ENCODE data around the gene SLX4IP.

SLX4IP gene

GRCh38 chr20:10524034-10524476 lies 89.0 kb downstream of the SLX4IP start:
- no peak for DNase-seq

DNA sequence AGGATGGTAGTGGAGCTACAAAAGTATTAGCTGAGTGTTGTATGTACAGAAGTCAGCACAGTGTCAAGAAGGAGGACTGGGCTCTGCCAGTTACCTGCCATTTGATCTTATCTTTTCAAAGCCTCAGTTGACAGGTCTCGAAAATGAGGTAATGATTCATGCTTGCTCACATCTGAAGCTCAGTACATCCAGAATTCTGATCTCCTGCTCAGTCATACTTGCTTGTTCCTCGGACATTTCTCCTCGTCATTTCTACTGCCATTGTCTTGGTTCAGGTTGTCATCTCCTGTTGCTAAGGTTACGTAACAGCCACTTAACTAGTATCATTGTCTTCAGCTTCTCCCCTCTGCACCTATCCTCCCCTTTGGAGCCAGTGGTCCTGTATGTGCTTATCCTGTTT lies 89.5 kb downstream of the SLX4IP start:
- peak; percentile 56 for DNase-seq

- DNase-seq, result no peak
These were observed 92.7 kb downstream of the SLX4IP start for GRCh38 chr20:10527781-10528180.

GRCh38 chr20:10530883-10531282 lies 95.8 kb downstream of the SLX4IP start:
- DNase-seq, result no peak

DNA sequence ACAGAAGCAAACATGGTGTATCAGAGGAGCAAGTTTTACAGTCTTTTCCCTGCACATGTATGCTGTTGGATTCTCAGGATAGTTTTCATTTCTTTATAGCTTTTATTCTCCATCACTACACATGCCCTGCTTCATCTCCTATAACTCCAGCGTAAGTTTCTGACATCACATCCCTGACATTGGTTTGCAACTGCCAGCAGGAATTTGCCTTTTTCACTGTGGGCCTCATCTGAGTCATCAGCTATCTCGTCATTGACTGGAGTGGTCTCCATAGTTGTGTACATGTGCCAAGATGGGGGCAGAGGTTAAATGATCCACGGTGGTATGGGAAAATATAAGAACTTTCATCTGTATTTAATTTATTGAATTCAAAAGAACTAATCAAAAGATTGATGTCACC lies 96.7 kb downstream of the SLX4IP start:
- DNase-seq, result no peak

GRCh38 chr20:10532361-10532760 lies 97.3 kb downstream of the SLX4IP start:
- DNase-seq, result no peak

DNA sequence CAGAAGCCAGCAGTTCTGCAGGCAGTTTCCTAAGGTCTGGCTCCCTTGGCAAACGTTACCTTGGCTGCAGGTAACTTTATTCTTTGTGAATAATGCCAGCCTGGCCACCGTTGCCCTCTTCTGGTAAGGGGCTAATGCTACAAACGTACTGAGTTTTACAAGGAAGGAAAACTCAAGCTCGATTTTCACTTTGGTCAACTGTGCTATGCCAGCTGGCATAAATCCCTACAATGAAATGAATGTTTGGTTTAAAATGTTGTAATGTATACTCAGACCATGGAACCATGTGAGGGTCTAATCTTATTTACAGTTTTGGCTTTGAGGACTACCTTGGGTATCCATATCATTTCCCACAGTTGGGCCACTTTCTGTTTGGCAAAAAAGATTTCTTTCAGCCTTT lies 101.4 kb downstream of the SLX4IP start:
- DNase-seq, result peak; percentile 25

GRCh38 chr20:10537850-10538480 lies 102.9 kb downstream of the SLX4IP start:
- DNase-seq, result no peak

DNA sequence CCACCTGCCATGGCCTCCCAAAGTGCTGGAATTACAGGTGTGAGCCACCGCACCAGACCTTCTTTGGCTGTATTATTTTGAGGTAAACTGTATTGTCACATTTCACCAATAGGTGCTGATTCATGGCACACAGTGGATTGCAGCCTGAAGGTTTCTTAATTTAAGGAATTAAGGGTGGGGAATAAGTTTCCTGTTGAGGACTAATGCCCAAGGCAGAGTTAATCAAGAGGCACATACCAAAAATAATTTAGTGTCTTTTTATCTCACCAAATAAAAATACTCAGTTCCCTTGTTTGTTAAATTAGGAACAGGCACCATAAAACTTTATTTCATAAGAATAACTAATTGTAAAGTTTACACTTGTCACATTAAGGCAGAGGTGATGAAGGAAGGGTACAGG lies 103.7 kb downstream of the SLX4IP start:
- no peak for DNase-seq

DNA sequence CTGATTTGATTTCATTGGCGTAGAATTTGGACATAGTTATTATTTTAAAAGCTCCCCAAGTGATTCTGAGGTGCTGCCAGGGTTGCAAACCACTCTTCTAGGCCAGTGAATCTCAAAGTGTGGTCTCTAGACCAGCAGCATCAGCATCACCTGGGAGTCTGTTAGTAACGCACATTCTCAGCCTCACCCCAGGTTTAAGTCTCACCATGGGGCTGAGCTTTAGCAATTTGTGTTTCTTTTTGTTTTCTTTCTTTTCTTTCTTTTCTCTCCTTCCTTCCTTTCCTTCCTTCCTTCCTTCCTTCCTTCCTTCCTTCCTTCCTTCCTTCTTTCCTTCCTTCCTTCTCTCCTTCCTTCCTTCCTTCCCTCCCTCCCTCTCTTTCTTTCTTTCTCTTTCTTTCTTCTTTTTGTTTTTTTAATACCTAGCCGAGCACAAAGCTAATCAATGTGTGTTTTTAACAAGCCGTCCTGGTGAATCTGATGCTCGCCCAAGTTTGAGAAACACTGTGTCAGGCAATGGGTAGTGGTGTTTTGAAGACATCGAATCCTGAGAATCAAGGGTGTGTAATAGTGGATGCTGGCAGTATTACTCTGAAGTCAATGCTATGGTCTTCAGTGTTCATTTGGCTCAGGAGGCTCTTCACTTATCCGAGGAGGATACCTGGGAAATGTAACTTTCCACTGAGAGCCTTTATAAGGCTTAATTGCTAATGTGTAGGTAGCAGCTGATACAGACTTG lies 104.9 kb downstream of the SLX4IP start:
- no peak for DNase-seq

DNA sequence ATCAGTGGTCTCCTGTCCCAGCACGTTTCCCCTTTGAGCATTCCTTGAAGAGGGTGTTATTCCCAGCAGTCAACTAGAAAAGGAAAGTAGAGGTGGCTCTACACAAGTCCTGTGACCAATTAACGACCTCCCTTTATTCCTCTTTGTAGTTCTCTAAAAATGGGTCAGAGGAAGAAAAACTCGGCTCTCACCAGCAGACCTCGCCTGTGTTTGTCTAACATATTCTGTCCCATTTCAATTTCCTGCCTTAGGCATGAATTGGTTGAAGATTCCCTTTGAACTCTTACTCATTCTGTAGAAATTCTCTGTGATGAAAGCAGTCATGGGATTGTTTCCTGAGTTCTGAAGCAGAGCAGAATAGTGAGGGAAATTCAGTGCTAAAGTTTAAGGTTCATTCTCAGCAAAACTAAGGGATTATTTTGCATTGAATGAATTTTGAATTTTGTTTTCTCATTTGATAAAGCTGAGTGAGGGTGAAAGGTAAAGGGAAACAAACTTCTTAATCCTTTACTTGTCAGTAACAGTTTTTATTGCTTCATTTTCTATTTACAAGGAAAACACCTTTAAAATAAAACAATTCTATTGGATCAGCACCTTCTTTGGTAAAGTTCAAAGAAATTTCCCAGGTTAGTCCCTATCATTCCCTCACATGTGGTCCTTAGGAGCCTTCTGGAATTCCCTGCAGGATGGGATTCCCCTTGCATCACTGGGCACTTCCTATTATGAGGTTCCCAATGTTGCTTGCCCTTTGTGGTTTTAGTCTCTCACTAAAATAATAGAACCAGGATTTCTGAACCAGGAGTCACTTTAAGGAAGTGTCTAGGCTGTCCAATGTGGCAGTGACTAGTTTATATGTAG lies 105.8 kb downstream of the SLX4IP start:
- no peak for DNase-seq

DNA sequence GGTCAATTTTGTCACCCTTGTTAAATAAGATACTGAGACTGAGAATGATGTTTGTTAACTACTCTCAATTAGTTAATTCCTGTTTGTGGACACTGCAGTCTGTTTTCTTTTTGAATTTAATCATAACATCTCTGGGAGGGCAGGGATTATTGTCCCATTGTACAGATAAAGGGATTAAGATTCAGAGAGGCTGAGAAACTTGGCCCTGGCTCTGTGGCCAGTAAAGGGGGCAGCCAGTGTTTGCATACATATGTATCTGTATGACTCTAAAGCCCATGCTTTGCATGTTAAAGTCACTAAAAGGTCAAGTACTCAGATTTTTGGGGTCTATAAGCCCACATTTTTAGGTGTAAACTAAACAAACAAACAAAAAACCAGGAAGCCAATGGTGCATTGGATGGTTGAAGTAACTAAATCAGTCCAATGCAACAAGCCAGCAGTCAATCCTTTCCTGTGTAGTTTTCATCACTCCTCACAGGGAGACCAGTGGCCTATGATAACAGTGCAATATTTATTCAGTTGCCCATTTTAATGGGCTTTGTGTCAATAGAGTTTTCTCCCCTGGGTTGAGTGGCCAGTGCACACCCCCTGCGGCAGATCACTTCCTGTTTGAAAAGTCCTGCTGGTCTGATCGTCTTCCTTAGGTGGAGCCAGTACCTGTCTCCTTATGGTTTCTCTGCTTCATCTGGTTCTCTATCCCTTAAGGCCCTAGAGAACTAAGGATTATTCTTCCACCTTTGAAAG lies 106.7 kb downstream of the SLX4IP start:
- no peak for DNase-seq

- no peak for DNase-seq
These were observed 107.3 kb downstream of the SLX4IP start for GRCh38 chr20:10542442-10542841.

GRCh38 chr20:10543480-10543879 lies 108.4 kb downstream of the SLX4IP start:
- DNase-seq, result no peak

GRCh38 chr20:10547276-10548114 lies 112.4 kb downstream of the SLX4IP start:
- no peak for DNase-seq

GRCh38 chr20:10549511-10549910 lies 114.4 kb downstream of the SLX4IP start:
- no peak for DNase-seq

GRCh38 chr20:10550204-10551118 lies 115.4 kb downstream of the SLX4IP start:
- DNase-seq, result peak; percentile 10

GRCh38 chr20:10551732-10552724 lies 116.9 kb downstream of the SLX4IP start:
- no peak for DNase-seq

DNA sequence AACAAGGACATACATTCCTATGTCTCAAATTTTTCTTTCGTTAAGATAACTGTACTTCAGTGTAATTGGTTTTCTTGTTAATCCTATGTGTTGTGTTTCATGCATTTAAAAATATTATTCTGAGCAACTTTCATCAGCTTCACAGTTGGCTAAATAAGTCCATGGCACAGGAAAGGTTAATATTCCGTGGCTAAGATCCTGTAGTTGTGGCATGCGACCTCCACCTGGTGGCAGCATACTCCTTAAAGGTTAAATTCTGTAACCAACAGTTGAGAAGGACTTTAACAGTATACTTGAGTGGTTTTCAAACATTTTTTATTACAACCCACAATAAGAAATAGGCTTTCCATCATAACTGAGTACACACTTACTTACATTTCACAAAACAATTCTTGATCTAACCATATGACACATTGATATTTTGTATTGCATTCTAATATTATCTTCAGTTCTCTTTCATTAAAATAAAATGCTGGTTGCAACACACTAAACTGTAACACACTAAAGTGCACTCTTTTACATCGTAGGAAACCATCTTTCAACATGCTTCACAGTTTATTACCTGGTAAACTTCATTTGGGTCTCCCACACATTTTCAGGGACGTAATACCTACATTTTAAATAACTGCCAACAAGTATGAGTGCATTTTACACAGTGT lies 118.3 kb downstream of the SLX4IP start:
- peak; percentile 54 for DNase-seq

Measured in activated CD4-positive, alpha-beta T cell treated with anti-CD3 and anti-CD28 coated beads, Interleukin-2, amount 50 U/mL, for 16 hours (primary cell).